Ishikawa (cell line): Measurements from ENCODE around the gene KLHDC8B.

Source experiments
- CEBPB ChIP-seq: IDR thresholded peaks from 2 replicates; pipeline ENCODE4 v1.6.1; 2012
- RAD21 ChIP-seq: IDR thresholded peaks from 2 replicates; pipeline ENCODE4 v1.6.1; 2012; ENCODE audit warnings: low read depth
- TF ChIP-seq, protein P1 (sequence below): IDR thresholded peaks from 2 replicates; pipeline ENCODE4 v1.6.1; 2012

DNA sequence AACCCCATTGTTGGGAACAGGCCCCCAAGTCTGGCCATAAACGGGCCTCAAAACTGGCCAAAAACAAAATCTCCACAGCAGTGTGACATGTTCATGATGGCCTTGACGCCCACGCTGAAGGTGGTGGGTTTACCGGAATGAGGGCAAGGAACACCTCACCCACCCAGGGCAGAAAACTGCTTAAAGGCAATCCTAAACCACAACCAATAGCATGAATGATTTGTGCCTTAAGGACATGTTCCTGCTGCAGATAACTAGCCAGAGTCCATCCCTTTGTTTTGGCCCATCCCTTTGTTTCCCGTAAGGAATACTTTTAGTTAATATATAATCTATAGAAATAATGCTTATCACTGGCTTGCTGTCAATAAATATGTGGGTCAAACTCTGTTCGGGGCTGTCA lies 47.7 kb downstream of the KLHDC8B start:
- TF ChIP-seq RAD21 (no peak), CEBPB (no peak)
- TF ChIP-seq, protein P1, sequence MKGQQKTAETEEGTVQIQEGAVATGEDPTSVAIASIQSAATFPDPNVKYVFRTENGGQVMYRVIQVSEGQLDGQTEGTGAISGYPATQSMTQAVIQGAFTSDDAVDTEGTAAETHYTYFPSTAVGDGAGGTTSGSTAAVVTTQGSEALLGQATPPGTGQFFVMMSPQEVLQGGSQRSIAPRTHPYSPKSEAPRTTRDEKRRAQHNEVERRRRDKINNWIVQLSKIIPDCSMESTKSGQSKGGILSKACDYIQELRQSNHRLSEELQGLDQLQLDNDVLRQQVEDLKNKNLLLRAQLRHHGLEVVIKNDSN, result no peak
